H1 (cell line): ENCODE measurements around the gene RNF166. TPM values are rescaled to one million over a fixed set of nuclear protein-coding genes. Genes with fewer than 3 reads are reported as not detected.
A peak's percentile ranks its signal among the peaks of the same experiment; 100 is the strongest.

ENCODE experiments used
- CTCF ChIA-PET: fragments of 300-600 bp; sonication (Branson Sonifier 250); formaldehyde crosslinking; loops from one replicate; lab custom pipeline; 2021; ENCODE audit not compliant: partially characterized antibody; lab: Charles Lee
- POLR2A ChIA-PET: fragments of 300-600 bp; sonication (Branson Sonifier 250); formaldehyde crosslinking; loops from one replicate; lab custom pipeline; 2021; ENCODE audit warnings: inconsistent platforms; ENCODE audit not compliant: partially characterized antibody; lab: Charles Lee
- DNase-seq, 2 experiments: peaks; one replicate each; pipeline versions ENCODE4 v3.0.0 to v3.0.0-alpha.2; 2010 to 2022; ENCODE audit warnings: low spot score in 2 of 2, low read depth in 1 of 2, mixed read lengths in 1 of 2
- FAIRE-seq: peaks from 2 replicates; lab custom pipeline; 2011; peaks lifted over from hg19 to GRCh38; lab: Jason Lieb, UNC
- H2AFZ ChIP-seq: 2 replicates; pipeline ENCODE4 v1.8.1; 2012; ENCODE audit warnings: low read length, inconsistent platforms
- H2AK5ac ChIP-seq: 2 replicates; pipeline ENCODE4 v1.6.1; 2013; ENCODE audit warnings: low read depth, low read length
- H2BK120ac ChIP-seq: replicated peaks from 2 replicates; pipeline ENCODE3; 2013; ENCODE audit warnings: low read depth, low read length, inconsistent platforms
- H2BK12ac ChIP-seq: 2 replicates; pipeline ENCODE4 v1.6.1; 2013; ENCODE audit warnings: low read depth, low read length
- H2BK15ac ChIP-seq: 2 replicates; pipeline ENCODE4 v1.6.1; 2013; ENCODE audit warnings: low read length
- H2BK20ac ChIP-seq: 2 replicates; pipeline ENCODE4 v1.6.1; 2013; ENCODE audit warnings: low read length
- H2BK5ac ChIP-seq: 2 replicates; pipeline ENCODE4 v1.6.1; 2013; ENCODE audit warnings: low read depth, low read length
- H3K14ac ChIP-seq: 2 replicates; pipeline ENCODE4 v1.6.1; 2013; ENCODE audit warnings: inconsistent platforms; ENCODE audit not compliant: insufficient read length
- H3K18ac ChIP-seq: 2 replicates; pipeline ENCODE4 v1.6.1; 2013; ENCODE audit warnings: low read length; ENCODE audit errors: extremely low read depth
- H3K23ac ChIP-seq: 2 replicates; pipeline ENCODE4 v1.6.1; 2013; ENCODE audit warnings: inconsistent platforms; ENCODE audit not compliant: insufficient read length
- H3K23me2 ChIP-seq: 2 replicates; pipeline ENCODE4 v1.6.1; 2013; ENCODE audit warnings: low read depth, low read length
- H3K27ac ChIP-seq: 2 replicates; pipeline ENCODE4 v1.6.1; 2011; ENCODE audit warnings: low read depth, low read length, inconsistent platforms
- H3K27me3 ChIP-seq, 4 experiments: replicated peaks in 1 of 4; 1 replicate in 1 of 4; 2 replicates in 3 of 4; pipeline versions ENCODE4 v1.6.1 to v1.8.1; 2011 to 2013; ENCODE audit warnings: low read length in 3 of 4, mild to moderate bottlenecking in 3 of 4, inconsistent platforms in 2 of 4, mixed read lengths in 2 of 4, moderate library complexity in 1 of 4; ENCODE audit not compliant: control insufficient read depth in 3 of 4, insufficient read depth in 3 of 4; ENCODE audit errors: extremely low read depth in 1 of 4
- H3K36me3 ChIP-seq, 4 experiments: 2 replicates each; pipeline versions ENCODE4 v1.6.1 to v1.8.1; 2011 to 2013; ENCODE audit warnings: mild to moderate bottlenecking in 4 of 4, low read length in 3 of 4, moderate library complexity in 2 of 4, control low read depth in 1 of 4, inconsistent platforms in 1 of 4; ENCODE audit not compliant: insufficient read depth in 4 of 4, control insufficient read depth in 2 of 4
- H3K4ac ChIP-seq: replicated peaks from 2 replicates; pipeline ENCODE3; 2013; ENCODE audit warnings: low read length, low read depth, mixed read lengths, inconsistent platforms; ENCODE audit not compliant: insufficient read length
- H3K4me1 ChIP-seq, 4 experiments: replicated peaks in 1 of 4; 1 replicate in 1 of 4; 2 replicates in 3 of 4; pipeline versions ENCODE4 v1.6.1 to v1.8.1; 2011 to 2013; ENCODE audit warnings: low read length in 3 of 4, inconsistent platforms in 2 of 4, mixed read lengths in 1 of 4; ENCODE audit not compliant: insufficient read depth in 4 of 4, control insufficient read depth in 3 of 4
- H3K4me2 ChIP-seq, 2 experiments: 2 replicates each; pipeline versions ENCODE4 v1.6.1 to v1.8.1; 2011 to 2013; ENCODE audit warnings: low read depth in 2 of 2, low read length in 2 of 2, control low read depth in 1 of 2, inconsistent platforms in 1 of 2, mild to moderate bottlenecking in 1 of 2; ENCODE audit not compliant: insufficient read depth in 1 of 2
- H3K4me3 ChIP-seq, 4 experiments: fragments of 200-600, 300-600 bp in 1 of 4; sonication (generic), shearing (Covaris generic), sonication (Bioruptor Twin) in 1 of 4; 2 replicates each; pipeline versions ENCODE4 v1.5.1 to v1.8.1; 2011 to 2016; ENCODE audit warnings: low read length in 4 of 4, low read depth in 3 of 4, control low read depth in 2 of 4, inconsistent platforms in 2 of 4, mild to moderate bottlenecking in 2 of 4, mixed read lengths in 1 of 4, moderate library complexity in 1 of 4; ENCODE audit not compliant: insufficient read depth in 2 of 4; ENCODE audit errors: extremely low read depth in 1 of 4
- H3K56ac ChIP-seq: replicated peaks from 2 replicates; pipeline ENCODE3; 2013; ENCODE audit warnings: low read depth, mild to moderate bottlenecking, mixed read lengths, low read length, inconsistent platforms; ENCODE audit not compliant: insufficient read length
- H3K79me1 ChIP-seq: 2 replicates; pipeline ENCODE4 v1.6.1; 2013; ENCODE audit warnings: low read depth, low read length, control low read depth
- H3K79me2 ChIP-seq, 2 experiments: 2 replicates each; pipeline versions ENCODE4 v1.6.1 to v1.8.1; 2012 to 2013; ENCODE audit warnings: low read length in 2 of 2, mild to moderate bottlenecking in 2 of 2, inconsistent platforms in 1 of 2; ENCODE audit not compliant: insufficient read depth in 2 of 2, control insufficient read depth in 1 of 2
- H3K9ac ChIP-seq, 4 experiments: replicated peaks in 1 of 4; 1 replicate in 1 of 4; 2 replicates in 3 of 4; pipeline versions ENCODE4 v1.6.1 to v1.8.1; 2011 to 2013; ENCODE audit warnings: low read depth in 3 of 4, low read length in 3 of 4, control low read depth in 2 of 4, mild to moderate bottlenecking in 2 of 4, moderate library complexity in 2 of 4, inconsistent platforms in 1 of 4; ENCODE audit errors: extremely low read depth in 1 of 4
- H3K9me3 ChIP-seq, 2 experiments: 2 replicates each; pipeline versions ENCODE4 v1.6.1 to v1.8.1; 2012 to 2013; ENCODE audit warnings: mild to moderate bottlenecking in 2 of 2, moderate library complexity in 2 of 2, control low read depth in 1 of 2, inconsistent platforms in 1 of 2, low read depth in 1 of 2, low read length in 1 of 2, mixed read lengths in 1 of 2; ENCODE audit not compliant: insufficient read depth in 2 of 2
- H4K20me1 ChIP-seq, 2 experiments: replicated peaks in 1 of 2; 2 replicates each; pipeline versions ENCODE3 to v1.8.1; 2011 to 2013; ENCODE audit warnings: inconsistent platforms in 2 of 2, low read length in 2 of 2, mild to moderate bottlenecking in 1 of 2; ENCODE audit not compliant: insufficient read depth in 2 of 2, control insufficient read depth in 1 of 2
- H4K5ac ChIP-seq: 2 replicates; pipeline ENCODE4 v1.6.1; 2013; ENCODE audit warnings: low read length, low read depth, mixed read lengths, inconsistent platforms; ENCODE audit not compliant: insufficient read length
- H4K8ac ChIP-seq: 2 replicates; pipeline ENCODE4 v1.8.0; 2013; ENCODE audit warnings: mild to moderate bottlenecking, moderate library complexity, low read length, inconsistent platforms; ENCODE audit not compliant: insufficient read depth; ENCODE audit errors: extremely low read depth
- H4K91ac ChIP-seq: replicated peaks from 2 replicates; pipeline ENCODE3; 2013; ENCODE audit warnings: low read length, mixed read lengths, inconsistent platforms; ENCODE audit not compliant: insufficient read length
- BACH1 ChIP-seq: IDR thresholded peaks from 2 replicates; pipeline ENCODE4 v1.6.1; 2012; ENCODE audit warnings: low read length, improper control_type of control experiment
- CEBPB ChIP-seq: IDR thresholded peaks from 2 replicates; pipeline ENCODE4 v1.6.1; 2012; ENCODE audit warnings: low read depth, low read length
- E2F6 ChIP-seq: IDR thresholded peaks from 2 replicates; pipeline ENCODE4 v1.6.1; 2012; ENCODE audit warnings: inconsistent platforms
- PHF8 ChIP-seq: fragments of 200-600 bp; sonication (generic); conservative IDR thresholded peaks from 2 replicates; pipeline ENCODE4 v1.7.1; 2012; ENCODE audit warnings: low read depth, mild to moderate bottlenecking, inconsistent platforms, low read length, moderate library complexity
- RNF2 ChIP-seq: fragments of 200-900, 300-1000 bp; sonication (generic); IDR thresholded peaks from 2 replicates; pipeline ENCODE4 v1.7.1; 2016; ENCODE audit warnings: borderline replicate concordance, low read depth, mild to moderate bottlenecking, antibody characterized with exemption, low read length; ENCODE audit not compliant: poor library complexity, severe bottlenecking; ENCODE audit errors: missing control alignments
- SIN3A ChIP-seq, 2 experiments: IDR thresholded peaks in 1 of 2; conservative IDR thresholded peaks in 1 of 2; 2 replicates each; pipeline ENCODE4 v1.6.1; 2011 to 2012; ENCODE audit warnings: low read length in 2 of 2, improper control_type of control experiment in 1 of 2, low read depth in 1 of 2, mild to moderate bottlenecking in 1 of 2
- SIX5 ChIP-seq: IDR thresholded peaks from 2 replicates; pipeline ENCODE4 v1.6.1; 2011; ENCODE audit warnings: mild to moderate bottlenecking, low read depth, low read length
- TBP ChIP-seq: IDR thresholded peaks from 2 replicates; pipeline ENCODE4 v1.6.1; 2011; ENCODE audit warnings: low read depth, low read length, improper control_type of control experiment
- USF2 ChIP-seq: IDR thresholded peaks from 2 replicates; pipeline ENCODE4 v1.6.1; 2011; ENCODE audit warnings: low read length, improper control_type of control experiment
- YY1 ChIP-seq: IDR thresholded peaks from 2 replicates; pipeline ENCODE4 v1.6.1; 2011; ENCODE audit warnings: low read depth, mild to moderate bottlenecking, low read length
- WGBS, 2 experiments: shearing (Covaris generic) in 1 of 2; methylation state at CpG; one replicate each; pipeline versions ENCODE4 v1.1.6 to v1.1.7; 2013 to 2015; ENCODE audit warnings: low lambda C conversion rate in 2 of 2, mixed read lengths in 2 of 2, inconsistent platforms in 1 of 2, low coverage in 1 of 2, missing lambda C conversion rate in 1 of 2; ENCODE audit not compliant: insufficient replicate concordance in 2 of 2, insufficient coverage in 1 of 2, insufficient read length in 1 of 2; ENCODE audit errors: extremely low coverage in 1 of 2, missing lambda C conversion rate in 1 of 2; 5-methylcytosine and 5-hydroxymethylcytosine counted together
- polyA plus RNA-seq, 7 experiments: library from polyadenylated mRNA; depleted of rRNA in 3 of 7; stranded (reverse) in 5 of 7; unstranded in 2 of 7; fragments of >200 nt in 5 of 7; fragments of 200-250 nt in 2 of 7; gene quantifications; 1 replicate in 5 of 7; 2 replicates in 1 of 7; 4 replicates in 1 of 7; pipeline versions ENCODE4 v1.2.1 to v1.2.3, GENCODE V29; 2011 to 2013; ENCODE audit warnings: missing spikeins in 2 of 7, mixed read lengths in 2 of 7
- total RNA-seq: library from RNA; stranded (reverse); fragmentation: NEBNext Ultra II Directional; extraction: Animal tissue kit (Norgen Biotek cat#: 25700); gene quantifications from 2 replicates; pipeline ENCODE4 v1.2.1, GENCODE V29; 2021

RNF166 gene
- total and polyA plus RNA-seq, 2 of the 8 experiments (the other 6 are each of a cell fraction or from before 2014, with no cell fraction given), result 29.8 to 31.2 TPM

DNA sequence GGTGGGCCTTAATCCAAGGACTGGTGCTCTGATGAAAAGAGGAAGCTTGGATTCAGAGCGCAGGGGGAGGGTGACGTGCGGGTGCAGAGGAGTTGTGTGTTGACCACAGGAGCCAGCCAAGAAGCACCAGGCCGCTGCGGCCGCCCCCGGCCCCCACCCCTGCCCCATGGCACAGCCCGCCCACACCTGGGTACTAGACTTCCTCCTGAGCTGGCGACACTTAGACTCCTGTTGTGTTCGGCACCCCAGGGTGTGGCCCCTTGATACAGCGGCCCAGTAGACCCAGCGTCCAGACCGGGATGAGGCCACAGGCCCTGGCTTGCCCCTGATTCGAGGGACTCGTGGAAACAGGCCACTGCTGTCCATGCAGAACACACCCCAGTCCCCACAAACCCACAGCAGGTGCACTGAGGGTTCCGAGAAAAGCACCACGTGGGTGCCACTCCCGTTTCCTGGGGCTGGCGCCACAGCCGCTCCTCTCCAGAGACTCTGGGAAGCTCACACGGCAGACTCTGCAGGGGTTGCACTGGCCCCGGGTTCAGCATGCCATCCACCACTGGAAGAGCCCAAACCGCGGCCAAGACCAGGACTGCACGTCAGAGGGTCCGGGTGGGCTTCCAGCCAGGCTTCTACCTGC, 14.2 kb downstream of the RNF166 start:
- H4K91ac ChIP-seq, result no peak overlapping the region
- H4K20me1 ChIP-seq, result peaks cover 0 to 1% of the 10 kb centered on the region in 2 experiments
- peaks cover 0 to 6% (median 5%) of the 10 kb centered on the region in 4 experiments; a peak in 3 of 7 replicates for H3K27me3 ChIP-seq
- H3K14ac ChIP-seq, result no peak overlapping the region
- no peak overlapping the region for H2BK12ac ChIP-seq
- no peak overlapping the region for H4K8ac ChIP-seq
- no peak overlapping the region for H2BK120ac ChIP-seq
- H3K79me1 ChIP-seq, result no peaks in the 10 kb centered on the region
- H2AK5ac ChIP-seq, result no peak overlapping the region
- peaks cover 0 to 3% (median 0%) of the 10 kb centered on the region in 4 experiments; a peak in 3 of 7 replicates for H3K4me1 ChIP-seq
- H3K4me3 ChIP-seq, result no peak overlapping the region
- H3K23me2 ChIP-seq, result no peaks in the 10 kb centered on the region
- H2BK15ac ChIP-seq, result no peak overlapping the region
- no peak overlapping the region for H2BK5ac ChIP-seq
- CTCF ChIA-PET, result interaction anchor here (0.5 to 2.3 kb wide), 2 partner anchors 19 to 69 kb away, joined by 3 to 9 read pairs; no protein-coding TSS in a partner anchor
- H3K18ac ChIP-seq, result no peak overlapping the region
- FAIRE-seq, result no peak
- no peak overlapping the region for H3K4me2 ChIP-seq
- no peak overlapping the region for H3K23ac ChIP-seq
- H3K79me2 ChIP-seq, result no peaks in the 10 kb centered on the region
- no peak overlapping the region for H3K56ac ChIP-seq
- H3K9me3 ChIP-seq, result no peaks in the 10 kb centered on the region
- no peak overlapping the region for H2BK20ac ChIP-seq
- H2AFZ ChIP-seq, result no peak overlapping the region
- no peak overlapping the region for H3K4ac ChIP-seq
- peaks cover 0 to 4% (median under 1%) of the 10 kb centered on the region in 4 experiments; a peak in 3 of 8 replicates for H3K36me3 ChIP-seq
- WGBS, 2 experiments, result 90% methylated on average over 17 of the region's 26 CpGs; no CpG with 5 or more reads in 1 of the 2 experiments
- H4K5ac ChIP-seq, result no peak overlapping the region
- no peak for DNase-seq
- H3K9ac ChIP-seq, result 0 out of 7 replicates have a peak overlapping the region, but pooled peaks of 1 of the 4 experiments have one; percentile 38
- POLR2A ChIA-PET, result interaction anchor here (1.3 kb wide), 1 partner anchor 113 kb away, joined by 3 read pairs; no protein-coding TSS in a partner anchor
- no peak overlapping the region for H3K27ac ChIP-seq
- no peak for TF ChIP-seq BACH1
- no peak for TF ChIP-seq RNF2
- TF ChIP-seq YY1, result no peak
- no peak for TF ChIP-seq E2F6
- no peak for TF ChIP-seq CEBPB
- no peak for TF ChIP-seq USF2
- TF ChIP-seq PHF8, result no peak
- TF ChIP-seq SIN3A (conservative IDR thresholded peaks at IDR 0.05 in 1 of 2, IDR thresholded peaks at IDR 0.05 in 1 of 2; ENCODE audit: low read depth in 1 of 2, low read length in 2 of 2), result no peak
- no peak for TF ChIP-seq SIX5
- TF ChIP-seq TBP, result no peak
